ENCODE results near the gene MAP1S.

Gene MAP1S

DNA sequence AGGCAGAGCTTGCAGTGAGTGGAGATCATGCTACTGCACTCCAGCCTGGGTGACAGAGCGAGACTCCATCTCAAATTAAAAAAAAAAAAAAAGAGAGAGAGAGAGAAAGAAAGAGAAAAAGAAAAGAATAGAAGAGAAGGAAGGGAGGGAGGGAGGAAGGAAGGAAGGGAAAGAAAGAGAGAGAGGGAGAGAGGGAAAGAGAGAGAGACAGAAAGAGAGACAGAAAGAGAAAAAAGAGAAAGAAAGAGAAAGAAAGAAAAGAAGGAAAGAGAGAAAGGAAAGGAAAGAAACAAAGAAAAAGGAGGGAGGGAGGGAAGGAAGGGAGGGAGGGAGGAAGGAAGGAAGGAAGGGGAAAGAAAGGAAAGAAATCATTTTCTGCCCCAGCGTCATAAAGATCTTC, 24.1 kb upstream of the MAP1S start:
- no peak for DNase-seq

DNA sequence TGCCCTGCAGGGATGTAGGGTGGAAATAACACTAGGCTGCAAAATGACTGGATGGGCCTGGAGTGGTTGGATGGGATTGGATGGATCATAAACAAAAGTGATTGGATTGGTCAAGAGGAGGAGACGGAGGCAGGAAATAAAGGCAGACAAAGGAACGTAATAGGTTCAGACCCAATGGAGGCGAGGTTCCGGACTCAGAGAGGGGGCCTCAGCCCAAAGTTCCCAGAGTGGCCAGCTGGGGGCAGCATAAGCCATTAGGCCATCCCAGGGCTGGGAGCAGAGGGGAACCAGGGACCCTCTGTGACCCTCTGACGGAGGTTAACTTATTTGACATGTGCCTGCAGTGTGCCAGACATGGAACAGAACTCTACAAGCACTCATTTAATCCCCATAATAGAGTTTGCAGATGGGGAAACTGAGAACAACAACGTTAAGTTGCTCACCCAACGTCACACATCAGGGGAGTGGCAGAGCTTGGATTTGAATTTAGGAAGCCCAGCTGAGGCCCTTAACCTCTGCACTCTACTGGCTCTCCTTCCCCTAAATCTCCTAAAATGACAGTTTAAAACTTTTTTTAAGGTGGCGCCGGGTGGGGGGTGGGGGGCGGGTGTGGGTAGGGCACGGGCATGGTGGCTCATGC, 15.3 kb upstream of the MAP1S start:
- no peak for DNase-seq

DNA sequence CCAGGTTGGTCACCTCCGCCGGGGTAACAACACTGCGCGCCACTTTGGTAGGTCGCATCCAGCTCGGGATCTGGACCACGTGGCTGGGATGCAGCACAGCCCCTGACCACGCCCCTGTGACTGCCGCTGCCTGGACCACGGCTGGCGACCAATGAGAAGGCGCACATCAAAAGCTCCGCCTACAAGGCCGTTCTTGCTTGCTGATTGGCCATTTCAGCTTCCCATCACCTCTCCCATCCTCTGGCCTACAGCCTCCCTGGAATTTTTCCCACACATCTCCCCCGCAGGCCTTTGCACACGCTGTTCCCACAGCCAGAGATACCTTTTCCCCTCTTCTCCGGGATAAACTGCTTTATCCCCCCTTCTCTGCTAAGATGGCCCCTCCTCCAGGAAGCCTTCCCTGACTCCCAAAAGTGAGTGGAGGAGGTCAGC, 12.5 kb upstream of the MAP1S start:
- no peak for DNase-seq

DNA sequence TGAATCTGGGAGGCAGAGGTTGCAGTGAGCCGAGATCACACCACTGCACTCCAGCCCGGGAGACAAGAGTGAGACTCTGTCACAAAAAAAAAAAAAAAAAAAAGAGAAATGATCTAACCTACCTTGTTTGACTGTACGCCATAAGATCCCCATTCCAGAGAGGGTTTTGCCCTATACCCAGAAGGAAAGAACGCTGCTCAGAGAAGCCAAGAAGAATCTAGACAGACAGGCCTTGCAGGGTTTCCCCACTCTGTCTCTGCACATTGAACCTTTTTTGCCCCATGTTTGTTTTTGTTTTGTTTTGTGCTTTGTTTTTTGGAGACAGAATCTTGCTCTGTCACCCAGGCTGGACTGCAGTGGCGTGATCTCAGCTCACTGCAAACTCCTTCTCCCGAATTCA, 7.4 kb upstream of the MAP1S start:
- DNase-seq: no peak

DNA sequence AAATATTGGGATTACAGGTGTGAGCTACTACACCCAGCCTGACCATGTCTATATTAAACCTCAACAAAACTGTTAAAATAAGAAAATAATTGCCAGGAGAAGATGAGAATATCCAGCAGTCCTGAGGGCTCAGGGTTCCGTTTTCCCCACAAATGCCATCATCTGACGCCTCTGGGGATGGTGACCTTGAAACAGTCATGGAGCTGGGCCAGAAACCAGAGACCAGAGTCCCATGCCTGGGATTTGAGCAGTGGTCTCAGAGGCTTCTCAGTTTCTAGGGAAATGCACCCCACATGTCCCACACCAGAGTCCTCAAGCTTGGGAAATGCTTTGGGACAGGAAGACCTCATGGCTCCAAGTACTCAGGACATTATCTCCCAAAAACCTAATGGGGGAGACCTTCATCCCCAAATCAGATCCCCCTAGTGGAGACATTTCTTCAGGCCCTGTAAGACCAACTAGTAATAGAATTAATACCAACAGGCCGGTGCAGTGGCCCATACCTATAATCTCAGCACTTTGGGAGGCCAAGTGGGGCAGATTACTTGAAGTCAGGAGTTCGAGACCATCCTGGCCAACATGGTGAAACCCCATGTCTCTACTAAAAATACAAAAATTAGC, 2.9 kb upstream of the MAP1S start:
- no peak for DNase-seq

DNA sequence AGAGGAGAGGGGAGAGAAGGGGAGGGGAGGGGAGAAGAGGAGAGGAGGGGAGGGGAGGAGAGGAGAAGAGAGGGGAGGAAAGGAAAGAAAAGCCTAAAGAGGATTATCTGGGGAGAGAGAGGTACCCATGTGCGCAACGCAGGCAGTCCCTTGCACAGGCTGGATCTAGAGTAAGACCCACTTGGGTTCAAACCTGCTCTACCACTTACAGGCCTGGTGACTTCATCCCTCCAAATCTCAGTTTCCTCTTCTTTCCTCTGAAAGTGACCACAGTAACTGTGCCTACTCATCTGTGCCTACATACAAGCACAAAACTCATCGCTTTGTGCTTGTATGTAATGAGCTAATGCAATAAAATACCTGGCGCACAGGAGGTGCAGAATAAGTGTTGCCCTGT, 732 bp upstream of the MAP1S start:
- DNase-seq: no peak

DNA sequence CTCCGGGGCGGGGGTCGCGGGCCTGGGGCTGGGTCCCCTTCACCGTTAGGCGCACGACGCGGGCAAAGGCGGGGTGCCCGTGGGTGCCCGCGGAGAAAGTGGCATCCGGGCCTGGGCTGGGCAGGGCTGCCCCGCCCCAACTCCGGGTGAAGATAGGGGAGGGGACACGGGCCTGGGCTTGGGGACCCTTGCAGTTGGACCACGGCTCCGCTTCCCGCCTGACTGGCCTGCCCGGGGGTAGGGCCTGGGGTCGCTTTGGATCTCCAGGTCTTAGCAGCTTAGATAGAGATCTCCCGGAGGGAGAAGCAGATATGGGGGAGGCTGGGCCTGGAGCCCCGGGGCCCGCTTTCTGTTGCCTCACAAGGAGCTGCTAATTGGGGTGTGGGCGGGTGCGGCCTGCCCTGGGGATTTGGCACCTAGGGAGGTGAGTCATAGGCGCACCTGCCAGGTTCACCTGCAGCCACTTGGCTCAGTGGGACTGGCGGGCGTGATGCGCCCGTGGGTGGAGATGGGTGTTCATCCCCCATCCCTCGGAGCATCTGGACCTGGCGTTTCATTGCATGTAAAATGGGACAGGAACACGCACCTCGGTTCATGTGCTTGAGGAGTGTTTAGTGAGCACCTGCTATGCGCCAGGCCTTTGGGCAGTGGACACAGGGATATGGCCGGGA, 585 bp downstream of the MAP1S start:
- DNase-seq: no peak

DNA sequence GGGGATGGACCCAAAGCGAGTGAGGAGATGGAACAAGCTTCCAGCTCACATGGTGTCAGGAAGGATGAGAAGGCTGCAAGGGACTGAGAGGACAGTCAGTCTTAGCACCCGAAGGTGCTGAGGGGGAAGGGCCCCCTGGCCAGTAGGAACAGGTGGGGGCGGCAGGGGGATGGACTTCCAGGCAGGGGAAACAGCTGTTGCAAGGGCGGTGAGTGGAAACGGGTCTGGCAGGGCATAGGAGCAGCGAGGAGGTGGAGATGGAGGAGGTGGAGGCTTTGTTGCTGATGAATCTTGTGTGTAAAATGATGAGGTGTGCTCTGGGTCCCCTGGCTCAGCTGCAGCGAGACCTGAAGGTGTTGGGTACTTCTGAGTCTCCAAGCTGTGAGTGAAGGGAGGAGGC, 1.2 kb downstream of the MAP1S start:
- no peak for DNase-seq

DNA sequence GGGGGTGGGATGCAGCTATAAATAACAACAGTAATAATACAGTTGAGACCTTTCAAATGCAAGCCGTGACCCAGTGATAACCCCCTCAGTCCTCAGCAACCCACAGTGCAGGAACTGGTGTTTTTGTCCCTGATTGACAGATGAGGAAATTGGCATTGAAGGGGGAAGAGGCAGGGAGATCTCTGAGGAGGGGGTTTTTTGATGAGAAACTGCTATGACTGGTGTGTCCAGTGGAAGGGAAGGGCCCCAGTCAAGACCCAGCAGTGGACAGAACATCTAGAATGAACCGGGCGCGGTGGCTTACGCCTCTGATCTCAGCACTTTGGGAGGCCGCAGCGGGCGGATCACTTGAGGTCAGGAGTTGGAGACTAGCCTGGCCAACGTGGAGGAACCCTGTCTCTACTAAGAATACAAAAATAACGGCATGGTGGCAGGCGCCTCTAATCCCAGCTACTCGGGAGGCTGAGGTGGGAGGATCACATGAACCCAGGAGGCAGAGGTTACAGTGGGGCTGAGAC, 1.9 kb downstream of the MAP1S start:
- no peak for DNase-seq

DNA sequence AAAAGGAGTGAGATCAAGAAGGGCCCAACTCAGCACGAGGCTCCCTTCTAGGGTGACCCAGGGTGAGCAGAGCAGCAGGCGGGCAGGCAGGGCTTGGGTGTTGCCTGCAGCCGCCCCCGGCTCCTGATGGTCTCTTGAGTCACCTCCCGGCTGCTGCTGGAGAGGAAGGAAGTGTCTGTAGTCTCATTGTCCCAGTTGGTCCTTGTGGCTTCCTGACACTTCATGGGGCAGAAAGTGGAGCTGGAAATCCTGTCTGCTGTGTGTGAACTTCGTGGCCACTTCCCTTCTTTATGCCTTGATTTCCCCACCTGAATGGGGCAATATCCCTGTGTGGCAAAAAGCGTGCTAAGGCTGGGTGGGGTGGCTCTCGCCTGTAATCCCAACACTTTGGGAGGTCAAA, 2.5 kb downstream of the MAP1S start:
- DNase-seq: no peak

DNA sequence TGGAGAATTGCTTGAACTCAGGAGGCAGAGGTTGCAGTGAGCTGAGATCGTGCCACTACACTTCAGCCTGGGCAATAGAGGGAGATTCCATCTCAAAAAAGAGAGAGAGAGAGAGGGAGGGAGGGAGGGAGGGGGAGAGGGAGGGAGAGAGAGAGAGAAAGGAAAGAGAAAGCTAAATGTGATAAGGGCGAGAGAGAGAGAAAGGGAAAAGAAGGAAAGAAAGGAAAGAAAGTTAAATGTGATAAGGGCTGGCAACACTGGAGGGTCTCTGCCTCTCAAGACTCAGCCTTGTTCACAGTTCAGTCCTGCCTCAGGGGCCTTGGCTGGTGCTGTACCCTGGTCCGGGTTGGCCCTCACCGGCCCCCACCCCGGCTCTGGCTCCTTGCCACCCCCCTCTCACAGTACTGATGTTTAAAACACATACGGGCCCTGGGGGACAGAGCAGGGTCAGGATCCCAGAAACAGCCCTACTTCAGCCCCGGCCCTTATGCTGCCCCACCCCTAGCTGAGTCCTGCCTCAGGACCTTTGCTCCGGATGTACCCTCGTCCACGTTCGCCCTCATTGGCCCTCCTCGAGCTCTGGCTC, 3.5 kb downstream of the MAP1S start:
- DNase-seq: no peak

DNA sequence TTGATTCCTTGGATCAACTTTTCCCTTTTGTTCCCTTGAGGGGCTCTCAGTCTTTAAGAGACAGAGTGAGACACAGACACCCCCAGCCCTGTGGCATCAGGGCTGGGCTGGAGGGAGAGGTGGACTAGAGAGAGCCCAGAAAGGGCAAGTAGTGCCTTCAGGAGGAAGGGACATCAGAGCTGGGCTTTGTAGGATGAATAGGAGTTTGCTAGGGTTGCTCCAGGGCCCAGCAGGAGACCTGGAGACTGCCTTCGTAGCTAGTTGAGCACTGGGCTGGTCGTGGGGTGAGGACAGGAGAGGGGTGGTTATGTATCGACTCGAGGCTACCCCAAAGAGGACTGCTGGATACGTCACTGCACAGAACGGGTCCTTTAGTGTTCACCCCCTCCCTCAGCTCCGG, 5.4 kb downstream of the MAP1S start:
- DNase-seq: no peak

DNA sequence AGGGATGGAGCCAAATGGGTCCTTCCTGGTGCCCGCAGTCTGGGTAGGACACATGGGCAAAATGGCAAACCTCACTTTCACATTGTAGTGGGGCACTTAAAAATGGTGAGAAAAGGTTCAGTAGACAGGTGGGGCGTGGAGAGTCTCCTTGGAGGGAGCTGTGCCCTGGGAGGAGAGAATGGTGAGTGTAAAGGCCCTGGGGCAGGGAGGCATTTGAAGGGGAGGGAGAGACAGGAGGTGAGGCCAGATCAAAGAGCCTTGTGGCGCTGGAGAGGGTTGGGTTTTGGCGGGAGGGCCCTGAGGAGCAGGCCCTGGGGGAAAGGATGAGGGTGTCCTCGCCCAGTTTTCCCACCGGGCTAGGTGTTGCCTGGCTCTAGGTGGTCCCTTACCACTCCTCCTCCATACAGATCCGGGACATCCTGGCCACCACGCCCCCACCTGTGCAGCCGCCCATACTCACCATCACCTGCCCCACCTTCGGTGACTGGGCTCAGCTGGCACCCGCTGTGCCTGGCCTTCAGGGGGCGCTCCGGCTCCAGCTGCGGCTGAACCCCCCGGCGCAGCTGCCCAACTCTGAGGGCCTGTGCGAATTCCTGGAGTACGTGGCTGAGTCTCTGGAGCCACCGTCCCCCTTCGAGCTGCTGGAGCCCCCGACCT, 6.3 kb downstream of the MAP1S start:
- DNase-seq: no peak

DNA sequence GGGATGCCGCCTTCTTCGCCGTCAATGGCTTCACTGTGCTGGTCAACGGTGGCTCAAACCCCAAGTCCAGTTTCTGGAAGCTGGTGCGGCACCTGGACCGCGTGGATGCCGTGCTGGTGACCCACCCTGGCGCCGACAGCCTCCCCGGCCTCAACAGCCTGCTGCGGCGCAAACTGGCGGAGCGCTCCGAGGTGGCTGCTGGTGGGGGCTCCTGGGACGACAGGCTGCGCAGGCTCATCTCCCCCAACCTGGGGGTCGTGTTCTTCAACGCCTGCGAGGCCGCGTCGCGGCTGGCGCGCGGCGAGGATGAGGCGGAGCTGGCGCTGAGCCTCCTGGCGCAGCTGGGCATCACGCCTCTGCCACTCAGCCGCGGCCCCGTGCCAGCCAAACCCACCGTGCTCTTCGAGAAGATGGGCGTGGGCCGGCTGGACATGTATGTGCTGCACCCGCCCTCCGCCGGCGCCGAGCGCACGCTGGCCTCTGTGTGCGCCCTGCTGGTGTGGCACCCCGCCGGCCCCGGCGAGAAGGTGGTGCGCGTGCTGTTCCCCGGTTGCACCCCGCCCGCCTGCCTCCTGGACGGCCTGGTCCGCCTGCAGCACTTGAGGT, 7.0 kb downstream of the MAP1S start:
- DNase-seq: no peak

DNA sequence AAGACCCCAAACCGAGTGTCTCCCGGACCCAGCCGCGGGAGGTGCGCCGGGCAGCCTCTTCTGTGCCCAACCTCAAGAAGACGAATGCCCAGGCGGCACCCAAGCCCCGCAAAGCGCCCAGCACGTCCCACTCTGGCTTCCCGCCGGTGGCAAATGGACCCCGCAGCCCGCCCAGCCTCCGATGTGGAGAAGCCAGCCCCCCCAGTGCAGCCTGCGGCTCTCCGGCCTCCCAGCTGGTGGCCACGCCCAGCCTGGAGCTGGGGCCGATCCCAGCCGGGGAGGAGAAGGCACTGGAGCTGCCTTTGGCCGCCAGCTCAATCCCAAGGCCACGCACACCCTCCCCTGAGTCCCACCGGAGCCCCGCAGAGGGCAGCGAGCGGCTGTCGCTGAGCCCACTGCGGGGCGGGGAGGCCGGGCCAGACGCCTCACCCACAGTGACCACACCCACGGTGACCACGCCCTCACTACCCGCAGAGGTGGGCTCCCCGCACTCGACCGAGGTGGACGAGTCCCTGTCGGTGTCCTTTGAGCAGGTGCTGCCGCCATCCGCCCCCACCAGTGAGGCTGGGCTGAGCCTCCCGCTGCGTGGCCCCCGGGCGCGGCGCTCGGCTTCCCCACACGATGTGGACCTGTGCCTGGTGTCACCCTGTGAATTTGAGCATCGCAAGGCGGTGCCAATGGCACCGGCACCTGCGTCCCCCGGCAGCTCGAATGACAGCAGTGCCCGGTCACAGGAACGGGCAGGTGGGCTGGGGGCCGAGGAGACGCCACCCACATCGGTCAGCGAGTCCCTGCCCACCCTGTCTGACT, 7.9 kb downstream of the MAP1S start:
- no peak for DNase-seq

DNA sequence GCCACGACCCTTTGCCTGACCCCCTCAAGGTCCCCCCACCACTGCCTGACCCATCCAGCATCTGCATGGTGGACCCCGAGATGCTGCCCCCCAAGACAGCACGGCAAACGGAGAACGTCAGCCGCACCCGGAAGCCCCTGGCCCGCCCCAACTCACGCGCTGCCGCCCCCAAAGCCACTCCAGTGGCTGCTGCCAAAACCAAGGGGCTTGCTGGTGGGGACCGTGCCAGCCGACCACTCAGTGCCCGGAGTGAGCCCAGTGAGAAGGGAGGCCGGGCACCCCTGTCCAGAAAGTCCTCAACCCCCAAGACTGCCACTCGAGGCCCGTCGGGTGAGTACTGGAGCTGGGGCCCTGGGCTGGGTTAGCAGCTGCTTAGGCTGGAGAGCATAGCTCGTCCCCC, 8.6 kb downstream of the MAP1S start:
- DNase-seq: no peak

DNA sequence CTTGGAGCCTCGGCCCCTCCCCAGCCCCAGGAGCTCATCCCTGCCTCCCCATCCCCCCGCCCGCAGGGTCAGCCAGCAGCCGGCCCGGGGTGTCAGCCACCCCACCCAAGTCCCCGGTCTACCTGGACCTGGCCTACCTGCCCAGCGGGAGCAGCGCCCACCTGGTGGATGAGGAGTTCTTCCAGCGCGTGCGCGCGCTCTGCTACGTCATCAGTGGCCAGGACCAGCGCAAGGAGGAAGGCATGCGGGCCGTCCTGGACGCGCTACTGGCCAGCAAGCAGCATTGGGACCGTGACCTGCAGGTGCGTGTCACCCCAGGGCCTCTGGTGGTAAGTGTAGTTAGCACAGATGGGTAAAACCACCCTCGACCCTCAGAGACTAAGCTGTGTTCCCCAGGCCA, 13.8 kb downstream of the MAP1S start:
- no peak for DNase-seq

DNA sequence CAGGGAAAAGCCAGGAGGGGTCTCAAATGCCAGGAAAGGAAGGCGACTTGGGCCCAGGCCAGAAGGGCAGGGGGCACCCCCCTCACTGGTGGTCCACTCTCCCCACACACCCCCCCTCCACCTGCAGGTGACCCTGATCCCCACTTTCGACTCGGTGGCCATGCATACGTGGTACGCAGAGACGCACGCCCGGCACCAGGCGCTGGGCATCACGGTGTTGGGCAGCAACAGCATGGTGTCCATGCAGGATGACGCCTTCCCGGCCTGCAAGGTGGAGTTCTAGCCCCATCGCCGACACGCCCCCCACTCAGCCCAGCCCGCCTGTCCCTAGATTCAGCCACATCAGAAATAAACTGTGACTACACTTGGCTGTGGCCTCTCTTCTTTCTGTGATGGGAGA, 14.9 kb downstream of the MAP1S start:
- DNase-seq: no peak

DNA sequence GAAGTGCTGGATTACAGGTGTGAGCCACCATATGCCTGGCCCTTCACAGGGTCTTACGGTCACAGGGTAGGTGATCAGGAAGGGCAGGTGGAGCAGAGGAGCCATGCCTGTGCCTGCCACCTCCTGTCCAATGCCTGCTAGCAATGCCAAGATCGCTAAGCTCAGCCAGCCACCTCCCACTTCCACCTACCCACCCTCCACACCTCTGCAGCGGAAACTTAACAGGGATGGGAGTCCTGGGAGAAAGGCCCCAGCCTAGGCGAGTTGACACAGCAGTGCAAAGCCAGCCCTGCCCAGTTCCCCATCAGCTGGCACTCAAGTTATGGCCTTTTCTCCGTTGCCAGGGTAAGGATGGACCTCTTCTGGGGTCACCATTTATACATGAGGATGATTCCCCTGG, 16.1 kb downstream of the MAP1S start:
- DNase-seq: no peak

DNA sequence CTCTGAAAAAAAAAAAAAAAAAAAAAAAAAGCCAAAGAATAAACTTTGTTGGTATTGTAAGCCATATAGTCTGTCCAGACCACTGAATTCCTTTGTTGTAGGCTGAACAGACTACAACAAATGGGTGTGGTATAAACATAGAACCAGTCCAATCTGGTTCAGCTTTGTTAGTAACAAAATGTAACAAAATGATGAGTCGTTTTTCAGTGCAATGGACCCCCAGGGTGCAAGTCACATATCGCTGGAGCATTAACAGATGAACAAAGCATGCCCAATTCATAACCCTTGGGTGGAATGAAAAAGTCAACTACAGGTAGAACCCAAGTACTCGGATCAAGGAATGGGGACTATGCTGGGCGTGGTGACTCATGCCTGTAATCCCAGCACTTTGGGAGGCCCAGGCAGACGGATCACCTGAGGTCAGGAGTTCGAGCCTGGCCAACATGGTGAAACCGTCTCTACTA, 18.4 kb downstream of the MAP1S start:
- no peak for DNase-seq

DNA sequence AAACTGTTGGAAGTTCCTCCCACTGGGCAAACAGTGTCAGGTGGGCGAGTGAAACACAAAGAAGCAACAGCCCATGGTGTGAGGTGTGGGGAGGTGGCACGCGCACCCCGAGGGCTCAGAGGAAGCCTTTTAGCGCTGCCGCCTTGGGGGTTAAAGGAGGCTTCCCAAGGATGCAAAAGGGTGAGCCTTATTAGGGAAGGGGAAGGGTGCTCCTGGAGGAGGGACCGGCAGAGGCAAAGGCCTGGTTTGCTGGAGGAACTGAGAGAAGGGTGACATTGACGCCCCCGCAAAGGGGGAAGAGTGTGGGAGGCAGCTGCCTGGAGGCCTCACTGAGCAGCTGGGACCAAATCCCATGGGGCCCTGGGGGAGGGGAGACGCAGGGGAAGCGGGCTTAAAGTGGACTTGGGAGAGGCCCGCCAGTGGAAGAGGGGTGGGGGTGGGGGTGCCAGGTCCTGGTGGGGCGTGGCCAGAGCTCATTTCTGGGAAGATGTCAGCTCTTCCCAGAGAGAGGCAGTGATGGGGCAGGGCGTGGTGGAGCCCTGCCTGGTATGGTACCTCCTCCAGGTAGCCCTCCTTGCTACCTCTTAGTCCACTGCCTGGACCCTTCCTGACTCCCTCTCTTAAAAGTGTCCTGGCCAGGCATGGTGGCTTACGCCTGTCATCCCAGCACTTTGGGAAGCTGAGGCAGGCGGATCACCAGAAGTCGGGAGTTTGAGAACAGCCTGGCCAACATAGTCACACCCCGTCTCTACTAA, 20.0 kb downstream of the MAP1S start:
- no peak for DNase-seq
